HS-5 (cell line): Measurements from ENCODE around the gene L1TD1.
"Not testable (repeated sequence)": the region's sequence is repeated elsewhere in the genome, so short reads cannot be mapped to it uniquely, and the experiment has no call there.

Experiments
- DNase-seq: peaks from one replicate; pipeline ENCODE4 v3.0.0-alpha.2; 2012; ENCODE audit warnings: low read depth

The L1TD1 gene

GRCh38 chr1:62207187-62207586 is 12.5 kb downstream of the L1TD1 start:
- DNase-seq: no peak

DNA sequence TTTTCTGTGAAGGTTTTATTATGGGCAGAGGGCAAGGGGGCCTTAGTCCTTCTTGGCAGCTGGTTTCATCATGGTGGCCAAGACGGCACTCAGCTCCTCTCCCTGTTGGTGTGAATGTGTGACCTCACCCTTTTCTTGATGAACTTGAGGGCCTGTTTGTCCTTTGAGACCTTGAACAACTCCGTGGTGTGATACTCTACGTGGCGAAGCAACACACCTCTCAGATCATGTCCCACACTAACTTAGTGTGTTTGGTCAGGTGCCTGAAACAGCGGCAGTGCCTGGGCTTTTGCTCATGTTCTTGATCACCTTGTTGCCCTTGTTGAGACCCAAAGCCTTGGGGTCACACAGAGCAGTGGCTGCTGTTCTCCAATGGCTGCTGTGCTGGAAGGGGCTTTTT is 13.4 kb downstream of the L1TD1 start:
- no peak for DNase-seq

DNA sequence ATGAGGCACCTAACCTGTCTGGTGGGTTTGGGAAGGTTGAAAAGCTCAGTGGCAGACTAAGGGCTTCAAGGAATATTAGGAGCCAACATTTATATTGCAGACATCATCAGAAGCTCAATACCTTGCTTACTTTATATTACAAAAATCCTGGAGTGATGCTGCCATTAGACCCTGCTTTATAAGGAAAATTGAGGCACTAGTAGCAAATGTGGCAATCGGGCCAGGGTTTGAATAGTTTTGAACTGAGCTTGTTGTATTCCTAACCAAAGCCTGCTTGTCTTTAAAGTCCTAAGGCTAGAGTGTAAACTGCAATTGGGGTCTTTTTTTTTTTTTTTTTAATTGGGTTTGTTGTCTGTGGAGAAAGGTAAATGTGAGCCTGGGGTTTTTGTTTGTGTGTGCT is 14.3 kb downstream of the L1TD1 start:
- DNase-seq: no peak

DNA sequence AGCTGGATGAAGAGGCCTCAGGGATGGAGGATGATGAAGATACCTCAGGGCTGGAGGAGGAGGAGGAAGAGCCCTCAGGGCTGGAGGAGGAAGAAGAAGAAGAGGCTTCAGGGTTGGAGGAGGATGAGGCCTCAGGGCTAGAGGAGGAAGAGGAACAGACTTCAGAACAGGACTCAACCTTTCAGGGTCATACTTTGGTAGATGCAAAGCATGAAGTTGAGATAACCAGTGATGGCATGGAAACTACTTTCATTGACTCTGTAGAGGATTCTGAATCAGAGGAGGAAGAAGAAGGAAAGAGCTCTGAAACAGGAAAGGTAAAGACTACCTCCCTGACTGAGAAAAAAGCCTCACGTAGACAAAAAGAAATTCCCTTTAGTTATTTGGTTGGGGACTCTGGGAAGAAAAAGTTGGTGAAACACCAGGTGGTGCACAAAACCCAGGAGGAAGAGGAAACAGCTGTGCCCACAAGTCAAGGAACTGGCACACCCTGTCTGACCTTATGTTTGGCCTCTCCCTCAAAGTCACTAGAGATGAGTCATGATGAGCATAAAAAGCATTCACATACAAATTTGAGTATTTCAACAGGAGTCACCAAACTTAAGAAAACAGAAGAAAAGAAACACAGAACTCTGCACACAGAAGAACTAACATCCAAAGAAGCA is 15.4 kb downstream of the L1TD1 start:
- peak; percentile 30 for DNase-seq

GRCh38 chr1:62210960-62211359 is 16.3 kb downstream of the L1TD1 start:
- no peak for DNase-seq

DNA sequence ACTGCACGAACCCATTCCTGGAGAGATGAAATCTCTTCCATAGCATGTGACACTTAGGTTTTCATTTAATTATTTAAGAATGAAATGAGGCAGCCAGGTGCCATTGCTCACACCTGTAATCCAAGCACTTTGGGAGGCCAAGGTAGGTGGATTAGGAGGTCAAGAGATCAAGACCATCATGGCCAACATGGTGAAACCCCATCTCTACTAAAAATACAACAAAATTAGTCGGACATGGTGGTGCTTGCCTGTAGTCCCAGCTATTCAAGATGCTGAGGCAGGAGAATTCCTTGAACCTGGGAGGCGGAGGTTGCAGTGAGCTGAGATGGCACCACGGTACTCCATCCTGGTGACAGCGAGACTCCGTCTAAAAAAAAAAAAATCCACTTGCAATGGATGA is 17.8 kb downstream of the L1TD1 start:
- no peak for DNase-seq

DNA sequence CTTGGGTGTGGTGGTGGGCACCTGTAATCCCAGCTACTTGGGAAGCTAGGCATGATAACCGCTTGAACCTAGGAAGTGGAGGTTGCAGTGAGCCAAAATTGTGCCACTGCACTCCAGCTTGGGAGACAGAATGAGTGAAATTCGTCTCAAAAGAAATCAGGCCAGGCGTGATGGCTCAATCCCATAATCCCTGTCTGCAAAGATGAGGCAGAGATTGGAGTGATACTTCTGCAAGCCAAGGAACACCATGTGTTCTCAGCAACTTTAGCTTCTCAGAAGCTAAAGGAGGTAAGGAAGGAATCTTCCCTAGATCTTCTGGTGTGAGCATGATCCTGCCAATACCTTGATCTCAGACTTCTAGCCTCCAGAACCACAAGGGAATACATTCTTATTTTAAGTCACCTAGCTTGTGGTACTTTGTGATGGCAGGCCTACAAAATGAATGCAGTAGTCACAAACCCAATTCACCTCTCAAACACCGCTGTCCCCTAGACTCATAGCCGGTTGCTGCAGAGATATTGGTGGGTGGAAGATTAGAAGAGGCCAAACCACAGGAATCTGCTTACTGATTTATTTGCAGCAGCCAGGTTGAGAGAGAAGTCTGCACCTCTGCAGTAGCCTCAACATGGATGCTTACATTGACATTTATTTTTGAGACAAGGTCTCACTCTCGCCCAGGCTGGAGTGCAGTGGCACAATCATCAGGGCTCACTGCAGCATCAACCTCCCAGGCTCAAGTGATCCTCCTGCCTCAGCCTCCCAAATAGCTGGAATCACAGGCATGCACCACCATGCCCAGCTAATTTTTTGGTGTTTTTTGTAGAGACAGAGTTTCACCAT is 18.6 kb downstream of the L1TD1 start:
- no peak for DNase-seq

DNA sequence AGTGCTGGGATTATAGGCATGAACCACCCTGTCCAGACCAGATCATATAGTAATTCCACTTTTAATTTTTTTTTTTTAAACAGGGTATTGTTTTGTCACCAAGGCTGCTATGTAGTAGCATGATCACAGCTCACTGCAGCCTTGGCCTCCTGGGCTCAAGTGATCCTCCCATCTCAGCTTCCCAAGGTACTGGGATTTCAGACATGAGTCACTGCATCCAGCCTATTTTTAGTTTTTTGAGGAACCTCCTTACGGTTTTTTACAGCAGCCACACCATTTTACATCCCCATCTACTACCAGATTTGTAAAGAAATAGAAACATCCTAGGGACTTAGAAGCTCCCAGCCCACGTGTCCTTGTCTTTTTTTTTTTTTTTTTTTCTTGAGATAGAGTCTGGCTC is 24.0 kb downstream of the L1TD1 start:
- DNase-seq: no peak

GRCh38 chr1:62220456-62220855 is 25.8 kb downstream of the L1TD1 start:
- DNase-seq: not testable (repeated sequence)

DNA sequence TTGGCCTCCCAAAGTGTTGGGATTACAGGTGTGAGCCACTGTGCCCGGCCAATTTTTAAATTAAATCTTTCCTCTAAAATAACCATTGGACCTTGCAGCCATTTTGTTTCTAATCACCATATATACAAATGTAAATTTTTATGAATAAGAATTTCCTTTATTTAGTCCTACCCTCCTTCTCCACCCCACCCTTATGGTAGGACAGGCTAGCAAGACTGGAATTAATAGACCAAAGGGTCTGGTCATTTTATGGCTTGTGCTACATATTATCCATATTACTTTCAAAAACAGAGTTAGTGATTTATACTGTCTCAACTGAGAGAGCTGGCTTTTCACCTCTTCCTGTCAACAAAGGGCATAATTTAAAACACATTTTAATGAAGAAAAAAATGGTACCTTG is 26.5 kb downstream of the L1TD1 start:
- DNase-seq: no peak

- DNase-seq: no peak
Observed at GRCh38 chr1:62222321-62222720, 27.7 kb downstream of the L1TD1 start.

GRCh38 chr1:62224182-62224581 is 29.5 kb downstream of the L1TD1 start:
- DNase-seq: no peak

GRCh38 chr1:62227496-62227895 is 32.8 kb downstream of the L1TD1 start:
- no peak for DNase-seq

DNA sequence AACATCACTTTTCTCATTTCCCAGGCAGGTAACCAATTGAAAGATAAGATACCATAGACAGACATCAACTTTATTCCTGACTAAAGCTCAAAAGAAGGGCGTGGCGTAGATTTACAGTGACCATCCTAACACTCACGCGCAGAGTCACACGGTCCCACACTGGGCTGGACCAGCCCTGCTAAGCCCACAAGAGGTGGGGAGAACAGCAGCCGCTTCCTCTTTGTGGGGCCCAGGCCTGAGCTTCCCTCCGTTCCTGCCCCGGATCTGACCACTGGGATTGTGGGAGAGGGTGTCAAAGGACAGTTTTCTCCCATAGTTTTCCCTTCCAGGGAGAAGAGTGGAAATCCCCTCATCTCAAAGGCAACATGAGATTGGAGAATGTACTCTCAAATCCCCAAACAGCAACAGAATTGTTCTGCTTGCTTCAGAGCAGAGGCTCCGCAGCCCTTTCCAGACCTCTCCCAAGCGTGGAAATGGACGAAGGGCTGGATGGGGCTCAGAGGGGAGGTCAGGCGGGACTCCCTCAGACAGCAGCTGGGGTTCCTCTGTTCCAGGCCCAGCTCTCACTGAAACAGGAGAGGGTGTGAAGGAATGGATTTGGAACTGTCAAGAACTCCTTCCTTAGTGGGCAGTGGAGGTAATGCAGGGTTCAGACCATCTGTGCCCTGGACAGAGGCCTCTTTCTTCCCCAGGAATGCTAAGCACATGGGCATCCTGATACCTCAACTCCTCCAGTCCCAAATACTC is 33.7 kb downstream of the L1TD1 start:
- no peak for DNase-seq

GRCh38 chr1:62228883-62229187 is 34.2 kb downstream of the L1TD1 start:
- no peak for DNase-seq

DNA sequence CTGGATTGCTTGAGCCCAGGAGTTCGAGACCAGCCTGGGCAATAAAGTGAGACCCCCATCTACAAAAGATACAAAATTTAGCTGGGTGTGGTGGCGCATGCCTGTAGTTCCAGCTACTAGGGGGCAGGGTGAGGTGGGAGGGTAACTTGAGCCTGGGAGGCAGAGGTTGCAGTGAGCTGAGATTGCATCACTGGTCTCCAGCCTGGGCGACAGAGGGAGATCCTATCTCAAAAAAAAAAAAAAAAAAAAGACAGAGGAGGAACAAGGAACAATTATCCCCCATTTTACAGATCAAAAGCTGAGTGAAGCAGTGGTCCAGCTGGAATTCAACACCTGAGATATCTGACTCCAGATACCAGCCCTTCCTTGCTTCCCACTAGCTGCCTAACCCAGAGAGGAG is 34.8 kb downstream of the L1TD1 start:
- DNase-seq: no peak

DNA sequence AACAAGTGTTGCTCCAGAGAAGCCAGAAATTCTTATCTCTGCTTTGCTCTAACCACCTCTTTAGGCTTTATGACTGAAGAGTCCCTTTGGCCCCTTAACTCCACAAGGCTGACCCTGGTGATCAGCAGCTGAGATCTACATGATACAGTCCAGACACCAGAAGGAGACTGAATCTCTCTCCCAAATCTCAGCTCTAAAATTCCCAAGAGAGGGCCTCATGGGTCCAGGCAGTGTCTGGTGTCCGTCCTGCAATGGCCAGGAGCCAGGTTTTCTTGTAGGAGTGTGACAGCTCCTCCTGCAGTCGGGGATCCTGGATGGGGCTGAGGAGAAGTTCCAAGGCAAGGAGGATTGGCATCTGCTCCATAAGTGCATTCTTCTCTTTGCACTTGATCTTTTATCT is 35.3 kb downstream of the L1TD1 start:
- no peak for DNase-seq

- DNase-seq: peak; percentile 82
Observed at GRCh38 chr1:62230718-62231117, 36.1 kb downstream of the L1TD1 start.

DNA sequence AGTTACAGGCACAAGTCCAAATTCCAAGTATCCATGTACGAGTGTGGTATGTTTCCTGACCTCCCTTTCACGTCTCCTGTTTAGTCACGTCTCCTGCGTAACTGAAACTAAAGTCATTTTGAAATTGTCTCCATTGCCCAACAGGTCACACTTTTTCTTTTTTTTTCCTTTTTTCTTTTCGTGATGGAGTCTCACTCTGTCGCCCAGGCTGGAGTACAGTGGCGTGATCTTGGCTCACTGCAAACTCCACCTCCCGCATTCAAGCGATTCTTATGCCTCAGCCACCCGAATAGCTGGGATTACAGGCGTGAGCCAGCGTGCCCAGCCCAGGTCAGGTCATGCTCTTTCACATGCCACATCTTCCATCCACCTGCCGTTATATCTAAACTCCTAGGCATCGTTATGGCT is 38.2 kb downstream of the L1TD1 start:
- no peak for DNase-seq

GRCh38 chr1:62233926-62234450 is 39.3 kb downstream of the L1TD1 start:
- DNase-seq: no peak

DNA sequence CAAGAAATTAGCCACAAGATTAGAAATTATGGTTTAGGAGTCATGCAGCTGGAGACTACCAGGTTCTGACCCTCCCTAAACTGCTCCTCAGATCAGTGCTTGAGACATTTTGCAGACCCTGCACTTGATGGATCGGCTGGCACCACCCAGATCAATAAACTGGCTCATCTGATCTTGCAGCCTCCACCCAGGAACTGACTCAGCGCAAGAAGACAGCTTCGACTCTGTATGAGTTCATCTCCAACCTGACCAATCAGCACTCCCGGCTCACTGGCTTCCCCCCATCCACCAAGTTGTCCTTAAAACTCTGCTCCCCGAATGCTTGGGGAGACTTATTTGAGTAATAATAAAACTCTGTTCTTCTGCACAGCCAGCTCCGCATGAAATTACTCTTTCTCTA is 40.0 kb downstream of the L1TD1 start:
- DNase-seq: no peak

GRCh38 chr1:62235576-62235975 is 40.9 kb downstream of the L1TD1 start:
- no peak for DNase-seq

DNA sequence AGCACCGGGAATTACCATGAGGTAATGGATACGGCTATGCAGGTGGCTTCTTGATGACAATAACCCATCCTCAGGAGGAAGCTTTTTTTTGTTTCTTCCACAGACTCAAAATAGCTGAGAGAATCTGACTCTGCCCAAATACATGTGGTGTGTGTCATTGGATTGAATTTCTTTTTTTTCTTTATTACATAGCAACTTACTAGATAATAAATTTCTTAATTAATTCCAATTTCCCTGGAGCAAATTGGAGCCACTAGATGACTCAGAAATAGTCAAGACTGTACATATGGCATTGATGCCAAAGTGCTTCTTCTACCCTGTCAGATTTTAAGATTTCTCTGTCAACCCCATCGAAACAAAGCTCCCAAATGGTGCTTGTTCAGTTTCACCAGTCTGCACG is 42.7 kb downstream of the L1TD1 start:
- no peak for DNase-seq
